Fibroblast of villous mesenchyme (primary cell): Measurements from ENCODE around the gene FAM181A. TPM values are rescaled to one million over a fixed set of nuclear protein-coding genes. Genes with fewer than 3 reads are reported as not detected.

Experiments
- DNase-seq: peaks from one replicate; pipeline ENCODE4 v3.0.0-alpha.2; 2010; ENCODE audit warnings: low read depth
- H3K4me3 ChIP-seq: 2 replicates; pipeline ENCODE4 v1.5.1; 2011; ENCODE audit warnings: low read depth, mild to moderate bottlenecking, low read length
- CTCF ChIP-seq: IDR thresholded peaks from 2 replicates; pipeline ENCODE4 v1.5.1; 2012; ENCODE audit warnings: low read depth, mild to moderate bottlenecking, low read length; ENCODE audit not compliant: insufficient read depth
- total RNA-seq: library from RNA; depleted of rRNA; stranded (reverse); fragments of >200 nt; gene quantifications from 2 replicates; pipeline ENCODE4 v1.2.3, GENCODE V29; 2012

FAM181A gene
- total RNA-seq, 1 donor, result not detected

- no peak for TF ChIP-seq CTCF
Measured at GRCh38 chr14:93895023-93895604, 32.0 kb upstream of the FAM181A start.

GRCh38 chr14:93897476-93897845, 29.7 kb upstream of the FAM181A start:
- no peak for DNase-seq
- H3K4me3 ChIP-seq, result no peak overlapping the region
- no peak for TF ChIP-seq CTCF

More at GRCh38 chr14:93895023-93895604, 32.0 kb upstream of the FAM181A start:
- no peak overlapping the region for H3K4me3 ChIP-seq
- DNase-seq, result no peak

- no peak for TF ChIP-seq CTCF
- no peak overlapping the region for H3K4me3 ChIP-seq
- no peak for DNase-seq
Measured at GRCh38 chr14:93898081-93898611, 29.0 kb upstream of the FAM181A start.

GRCh38 chr14:93898731-93899130, 28.4 kb upstream of the FAM181A start:
- no peak for DNase-seq
- no peak for TF ChIP-seq CTCF
- H3K4me3 ChIP-seq, result no peak overlapping the region

- TF ChIP-seq CTCF, result no peak
- DNase-seq, result no peak
- no peak overlapping the region for H3K4me3 ChIP-seq
Measured at GRCh38 chr14:93901813-93902212, 25.3 kb upstream of the FAM181A start.

- TF ChIP-seq CTCF, result no peak
- no peak overlapping the region for H3K4me3 ChIP-seq
- no peak for DNase-seq
Measured at GRCh38 chr14:93902619-93903307, 24.4 kb upstream of the FAM181A start.
